Measurements from ENCODE around the gene RBP7. TPM values are rescaled to one million over a fixed set of nuclear protein-coding genes. Genes with fewer than 3 reads are reported as not detected.
"Not testable (repeated sequence)": the region's sequence is repeated elsewhere in the genome, so short reads cannot be mapped to it uniquely, and the experiment has no call there.

The RBP7 gene
- total RNA-seq, 1 experiment from 2014 or later: 6.0 TPM

DNA sequence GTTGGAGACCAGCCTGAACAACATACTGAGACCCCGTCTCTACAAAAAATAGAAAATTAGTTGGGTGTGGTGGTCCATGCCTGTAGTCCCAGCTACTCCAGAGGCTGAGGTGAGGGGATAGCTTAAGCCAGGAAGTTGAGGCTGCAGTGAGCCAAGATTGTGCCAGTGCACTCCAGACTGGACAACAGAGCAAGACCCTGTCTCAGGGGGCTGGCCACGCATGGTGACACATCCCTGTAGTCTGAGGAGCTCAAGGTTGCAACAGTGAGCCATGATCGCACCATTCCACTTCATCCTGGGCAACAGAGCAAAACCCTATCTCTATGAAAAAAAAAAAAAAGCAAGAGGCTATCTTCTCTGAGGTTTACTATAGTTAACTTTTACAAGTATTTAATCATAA is 23.1 kb downstream of the RBP7 start:
- DNase-seq (no peak), ATAC-seq (no peak)
- BruUV-seq (replicated peaks): no TSS peak
- Histone ChIP-seq H3K4me3 (ENCODE audit: low read length) (no peak overlapping the region), H3K27me3 (ENCODE audit: low read length) (no peaks in the 10 kb centered on the region), H3K9me3 (ENCODE audit: low read length) (no peaks in the 10 kb centered on the region), H3K9me2 (replicated peaks; ENCODE audit: low read length) (no peaks in the 10 kb centered on the region), H3K79me2 (ENCODE audit: low read length) (no peaks in the 10 kb centered on the region), H3K9ac (ENCODE audit: low read length) (no peak overlapping the region), H3K4me1 (ENCODE audit: insufficient read depth, low read length) (peaks cover 11% of the 10 kb centered on the region), H4K20me1 (ENCODE audit: low read length) (no peaks in the 10 kb centered on the region), H2AFZ (ENCODE audit: low read length) (no peak overlapping the region), H3K4me2 (ENCODE audit: low read length) (no peak overlapping the region), H3K36me3 (ENCODE audit: low read depth, low read length) (no peaks in the 10 kb centered on the region), H3F3A (ENCODE audit: low read length, unreplicated experiment) (no peaks in the 10 kb centered on the region), H3K27ac (ENCODE audit: low read length) (no peak overlapping the region)
- intact Hi-C loops (cut with micrococcal nuclease): no loop called here
- ChIA-PET POLR2A (ENCODE audit: unreplicated experiment) (no interaction called here), CTCF (no interaction called here)
- TF ChIP-seq EZH2 (IDR thresholded peaks at IDR 0.05; ENCODE audit: low read length, unreplicated experiment) (no peak), EZH2phosphoT487 (IDR thresholded peaks at IDR 0.05; ENCODE audit: borderline replicate concordance, low read length) (no peak)
- TF ChIP-seq, protein P1, sequence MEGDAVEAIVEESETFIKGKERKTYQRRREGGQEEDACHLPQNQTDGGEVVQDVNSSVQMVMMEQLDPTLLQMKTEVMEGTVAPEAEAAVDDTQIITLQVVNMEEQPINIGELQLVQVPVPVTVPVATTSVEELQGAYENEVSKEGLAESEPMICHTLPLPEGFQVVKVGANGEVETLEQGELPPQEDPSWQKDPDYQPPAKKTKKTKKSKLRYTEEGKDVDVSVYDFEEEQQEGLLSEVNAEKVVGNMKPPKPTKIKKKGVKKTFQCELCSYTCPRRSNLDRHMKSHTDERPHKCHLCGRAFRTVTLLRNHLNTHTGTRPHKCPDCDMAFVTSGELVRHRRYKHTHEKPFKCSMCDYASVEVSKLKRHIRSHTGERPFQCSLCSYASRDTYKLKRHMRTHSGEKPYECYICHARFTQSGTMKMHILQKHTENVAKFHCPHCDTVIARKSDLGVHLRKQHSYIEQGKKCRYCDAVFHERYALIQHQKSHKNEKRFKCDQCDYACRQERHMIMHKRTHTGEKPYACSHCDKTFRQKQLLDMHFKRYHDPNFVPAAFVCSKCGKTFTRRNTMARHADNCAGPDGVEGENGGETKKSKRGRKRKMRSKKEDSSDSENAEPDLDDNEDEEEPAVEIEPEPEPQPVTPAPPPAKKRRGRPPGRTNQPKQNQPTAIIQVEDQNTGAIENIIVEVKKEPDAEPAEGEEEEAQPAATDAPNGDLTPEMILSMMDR (conservative IDR thresholded peaks at IDR 0.05; ENCODE audit: low read depth, low read length): no peak

DNA sequence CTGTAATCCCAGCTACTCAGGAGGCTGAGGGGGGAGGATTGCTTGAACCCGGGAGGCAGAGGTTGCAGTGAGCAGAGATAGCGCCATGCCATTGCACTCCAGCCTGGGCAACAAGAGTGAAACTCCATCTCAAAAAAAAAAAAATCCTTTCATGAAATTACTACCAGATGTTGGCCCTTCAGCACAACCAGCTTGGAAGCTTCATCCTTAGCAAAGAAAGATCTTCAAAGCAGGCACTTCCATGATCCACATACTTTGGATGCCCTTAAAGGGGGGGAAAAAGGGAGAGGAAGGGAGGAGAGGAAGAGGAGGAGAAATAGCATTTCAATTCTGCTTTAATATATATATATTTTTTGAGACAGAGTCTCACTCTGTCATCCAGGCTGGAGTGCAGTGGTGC is 23.6 kb downstream of the RBP7 start:
- intact Hi-C loops (cut with micrococcal nuclease); H3K79me2 ChIP-seq (ENCODE audit: low read length); BruUV-seq (replicated peaks); H3F3A ChIP-seq (ENCODE audit: low read length, unreplicated experiment); CTCF ChIA-PET; H3K27me3 ChIP-seq (ENCODE audit: low read length); H3K4me3 ChIP-seq (ENCODE audit: low read length); H3K4me2 ChIP-seq (ENCODE audit: low read length); H4K20me1 ChIP-seq (ENCODE audit: low read length); ATAC-seq; H3K9me3 ChIP-seq (ENCODE audit: low read length); H3K27ac ChIP-seq (ENCODE audit: low read length); H3K36me3 ChIP-seq (ENCODE audit: low read depth, low read length); H3K9me2 ChIP-seq (replicated peaks; ENCODE audit: low read length); H2AFZ ChIP-seq (ENCODE audit: low read length); DNase-seq; H3K9ac ChIP-seq (ENCODE audit: low read length): not testable (repeated sequence)
- H3K4me1 ChIP-seq (ENCODE audit: insufficient read depth, low read length): peaks cover 11% of the 10 kb centered on the region
- POLR2A ChIA-PET (ENCODE audit: unreplicated experiment): interaction anchor here (0.6 kb wide), 1 partner anchor 35 kb away, joined by 3 read pairs; no protein-coding TSS in a partner anchor

DNA sequence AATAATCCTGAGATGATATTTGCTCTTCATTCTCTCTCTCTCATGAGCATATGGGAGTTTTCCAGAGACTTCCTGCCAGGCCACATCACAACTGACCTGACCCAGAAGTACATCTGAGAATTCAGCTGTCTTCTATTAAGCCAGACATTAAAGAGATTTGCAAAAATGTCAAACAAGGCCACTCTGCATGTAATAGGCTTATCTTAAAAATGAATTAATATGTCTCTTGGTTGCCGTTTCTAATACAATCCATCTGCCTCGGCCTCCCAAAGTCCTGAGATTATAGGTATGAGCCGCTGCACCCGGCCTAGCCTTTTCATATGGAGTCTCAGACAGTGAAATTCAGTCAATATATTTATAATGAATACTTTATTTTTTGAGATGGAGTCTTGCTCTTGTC is 25.0 kb downstream of the RBP7 start:
- H2AFZ ChIP-seq (ENCODE audit: low read length); BruUV-seq (replicated peaks); H3K9me3 ChIP-seq (ENCODE audit: low read length); H3K27ac ChIP-seq (ENCODE audit: low read length); H3K9ac ChIP-seq (ENCODE audit: low read length); DNase-seq; H3F3A ChIP-seq (ENCODE audit: low read length, unreplicated experiment); H3K79me2 ChIP-seq (ENCODE audit: low read length); H3K4me2 ChIP-seq (ENCODE audit: low read length); H3K4me3 ChIP-seq (ENCODE audit: low read length); H3K9me2 ChIP-seq (replicated peaks; ENCODE audit: low read length); H3K36me3 ChIP-seq (ENCODE audit: low read depth, low read length); ATAC-seq; intact Hi-C loops (cut with micrococcal nuclease); H4K20me1 ChIP-seq (ENCODE audit: low read length); H3K27me3 ChIP-seq (ENCODE audit: low read length); CTCF ChIA-PET; POLR2A ChIA-PET (ENCODE audit: unreplicated experiment): not testable (repeated sequence)
- peaks cover 11% of the 10 kb centered on the region for H3K4me1 ChIP-seq (ENCODE audit: insufficient read depth, low read length)

DNA sequence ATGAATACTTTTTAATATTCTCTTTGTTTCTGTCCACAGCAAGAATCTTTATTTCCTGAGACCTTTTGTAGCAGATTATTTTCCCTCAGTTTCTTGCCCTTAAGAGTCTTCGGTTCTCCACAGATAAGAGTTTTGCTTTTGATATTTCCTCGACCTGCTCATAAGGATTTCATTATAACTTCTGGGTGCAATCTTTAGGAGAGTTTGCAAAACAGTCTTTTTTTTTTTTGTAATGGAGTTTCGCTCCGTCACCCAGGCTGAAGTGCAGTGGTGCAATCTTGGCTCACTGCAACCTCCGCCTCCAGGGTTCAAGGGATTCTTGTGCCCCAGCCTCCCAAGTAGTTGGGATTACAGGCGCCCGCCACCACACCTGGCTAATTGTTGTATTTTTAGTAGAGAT is 25.6 kb downstream of the RBP7 start:
- TF ChIP-seq, protein P1 (conservative IDR thresholded peaks at IDR 0.05; ENCODE audit: low read depth, low read length): no peak
- TF ChIP-seq EZH2 (IDR thresholded peaks at IDR 0.05; ENCODE audit: low read length, unreplicated experiment): no peak
- TF ChIP-seq EZH2phosphoT487 (IDR thresholded peaks at IDR 0.05; ENCODE audit: borderline replicate concordance, low read length): no peak
- intact Hi-C loops (cut with micrococcal nuclease): no loop called here
- CTCF ChIA-PET: no interaction called here
- Histone ChIP-seq H2AFZ (ENCODE audit: low read length) (no peak overlapping the region), H3K27me3 (ENCODE audit: low read length) (no peaks in the 10 kb centered on the region), H3K9me2 (replicated peaks; ENCODE audit: low read length) (no peaks in the 10 kb centered on the region), H3K9me3 (ENCODE audit: low read length) (no peaks in the 10 kb centered on the region), H3K79me2 (ENCODE audit: low read length) (no peaks in the 10 kb centered on the region), H3K4me1 (ENCODE audit: insufficient read depth, low read length) (peaks cover 11% of the 10 kb centered on the region), H3K36me3 (ENCODE audit: low read depth, low read length) (no peaks in the 10 kb centered on the region), H3F3A (ENCODE audit: low read length, unreplicated experiment) (no peaks in the 10 kb centered on the region), H3K4me2 (ENCODE audit: low read length) (no peak overlapping the region), H3K4me3 (ENCODE audit: low read length) (no peak overlapping the region), H3K27ac (ENCODE audit: low read length) (no peak overlapping the region), H3K9ac (ENCODE audit: low read length) (no peak overlapping the region), H4K20me1 (ENCODE audit: low read length) (no peaks in the 10 kb centered on the region)
- POLR2A ChIA-PET (ENCODE audit: unreplicated experiment): no interaction called here
- DNase-seq (no peak), ATAC-seq (no peak)
- BruUV-seq (replicated peaks): no TSS peak
